HCT116 (cell line): ENCODE data around the gene SLC7A5.
"Not testable (repeated sequence)": the region's sequence is repeated elsewhere in the genome, so short reads cannot be mapped to it uniquely, and the experiment has no call there.

ENCODE experiments used
- CTCF ChIP-seq, 3 experiments: fragments of 200-600 bp in 1 of 3; sonication (generic) in 1 of 3; IDR thresholded peaks in 2 of 3; conservative IDR thresholded peaks in 1 of 3; 2 replicates each; pipeline ENCODE4 v1.5.1; 2012 to 2017; ENCODE audit warnings: low read depth in 2 of 3, low read length in 2 of 3, antibody characterized with exemption in 1 of 3, borderline replicate concordance in 1 of 3, control low read depth in 1 of 3, mild to moderate bottlenecking in 1 of 3, mixed read lengths in 1 of 3, mixed run types in 1 of 3, moderate library complexity in 1 of 3; ENCODE audit not compliant: insufficient read depth in 1 of 3
- ELF1 ChIP-seq: IDR thresholded peaks from 2 replicates; pipeline ENCODE4 v1.6.1; 2012; ENCODE audit warnings: low read depth, borderline replicate concordance
- EZH2 ChIP-seq: fragments of 200-600 bp; sonication (generic); IDR thresholded peaks from 2 replicates; pipeline ENCODE4 v1.6.1; 2017; ENCODE audit warnings: antibody characterized with exemption, mixed run types
- JUND ChIP-seq: IDR thresholded peaks from 2 replicates; pipeline ENCODE4 v1.6.1; 2012
- POLR2A ChIP-seq: IDR thresholded peaks from 2 replicates; pipeline ENCODE4 v1.7.0; 2011; ENCODE audit warnings: borderline replicate concordance; ENCODE audit not compliant: insufficient read depth, insufficient read length; ENCODE audit errors: extremely low read depth
- RAD21 ChIP-seq: IDR thresholded peaks from 2 replicates; pipeline ENCODE4 v1.6.1; 2012; ENCODE audit warnings: low read depth, mild to moderate bottlenecking
- TCF7L2 ChIP-seq: IDR thresholded peaks from 2 replicates; pipeline ENCODE4 v1.7.0; 2011; ENCODE audit warnings: borderline replicate concordance, inconsistent platforms; ENCODE audit not compliant: insufficient read depth, insufficient read length; ENCODE audit errors: extremely low read depth
- YY1 ChIP-seq: IDR thresholded peaks from 2 replicates; pipeline ENCODE4 v1.6.1; 2011; ENCODE audit warnings: low read length, low read depth, moderate library complexity, mild to moderate bottlenecking; ENCODE audit not compliant: insufficient replicate concordance; ENCODE audit errors: extremely low read depth

- TF ChIP-seq CTCF (IDR thresholded peaks at IDR 0.05 in 2 of 3, conservative IDR thresholded peaks at IDR 0.05 in 1 of 3; ENCODE audit: borderline replicate concordance in 1 of 3, insufficient read depth in 1 of 3, low read depth in 2 of 3, low read length in 2 of 3); JUND; POLR2A; ELF1; TCF7L2; EZH2; RAD21; YY1: not testable (repeated sequence)
Observed at GRCh38 chr16:87862597-87863326, 6.5 kb downstream of the SLC7A5 start.
